Calu3 (cell line): ENCODE data around the gene HOXB2. TPM values are rescaled to one million over a fixed set of nuclear protein-coding genes. Genes with fewer than 3 reads are reported as not detected.
A peak's percentile ranks its signal among the peaks of the same experiment; 100 is the strongest.

Source experiments
- BruUV-seq: library from RNA; stranded (reverse); fragments of 400-500 nt; replicated peaks from 2 replicates; lab custom pipeline; 2021; lab: Mats Ljungman, UMichigan
- CTCF ChIA-PET: fragments of 300-600 bp; sonication (Branson Sonifier 250); formaldehyde crosslinking; loops from one replicate; lab custom pipeline; 2022; ENCODE audit warnings: antibody characterized with exemption; lab: Charles Lee
- DNase-seq: peaks from one replicate; pipeline ENCODE4 v3.0.0; 2022
- H3K27ac Mint-ChIP-seq: one replicate; pipeline ENCODE4 v1.8.0; 2022; ENCODE audit warnings: mixed read lengths; ENCODE audit not compliant: unreplicated experiment
- H3K27me3 Mint-ChIP-seq: one replicate; pipeline ENCODE4 v1.8.0; 2022; ENCODE audit warnings: mixed read lengths; ENCODE audit not compliant: unreplicated experiment
- H3K36me3 Mint-ChIP-seq: one replicate; pipeline ENCODE4 v1.8.0; 2022; ENCODE audit warnings: mild to moderate bottlenecking, moderate library complexity, mixed read lengths; ENCODE audit not compliant: insufficient read depth, unreplicated experiment
- H3K4me1 Mint-ChIP-seq: one replicate; pipeline ENCODE4 v1.8.0; 2022; ENCODE audit warnings: mild to moderate bottlenecking, low read depth, mixed read lengths; ENCODE audit not compliant: unreplicated experiment
- H3K4me3 Mint-ChIP-seq: one replicate; pipeline ENCODE4 v1.8.0; 2022; ENCODE audit warnings: mild to moderate bottlenecking, low read depth, moderate library complexity, mixed read lengths; ENCODE audit not compliant: unreplicated experiment
- H3K9me3 Mint-ChIP-seq: one replicate; pipeline ENCODE4 v1.8.0; 2022; ENCODE audit warnings: low read depth, mixed read lengths; ENCODE audit not compliant: unreplicated experiment
- intact Hi-C: fragments of 100-400 bp; cut with micrococcal nuclease; formaldehyde crosslinking; loops from one replicate; pipeline ENCODE4 v1.10.0; 2022; ENCODE audit not compliant: unreplicated experiment
- total RNA-seq: library from RNA; stranded (reverse); gene quantifications from 2 replicates; pipeline ENCODE4 v1.2.3, GENCODE V29; 2022
- TF ChIP-seq, protein P1 (sequence below): fragments of 200-600 bp; IDR thresholded peaks from one replicate; pipeline ENCODE4 v1.8.0; 2022; ENCODE audit warnings: antibody characterized with exemption; ENCODE audit not compliant: unreplicated experiment

Gene HOXB2
- total RNA-seq, 1 experiment from 2014 or later: 24.5 TPM

DNA sequence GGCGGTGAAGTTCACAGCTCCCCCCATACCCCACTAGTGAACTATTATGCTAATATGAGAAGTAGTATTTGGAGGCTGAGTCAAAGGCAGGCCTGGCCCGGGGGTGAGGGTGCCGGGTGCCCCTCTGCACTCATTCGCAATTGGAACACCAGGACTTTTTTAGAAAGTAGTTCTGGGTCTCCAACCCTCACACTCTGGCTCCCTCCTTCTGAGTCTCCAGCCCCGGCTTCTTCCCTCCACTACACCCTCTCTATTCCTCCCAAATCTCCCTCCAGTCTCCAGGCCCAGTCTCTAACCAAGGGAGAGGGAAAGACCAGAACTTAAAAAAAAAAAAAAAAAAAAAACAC lies 11.3 kb upstream of the HOXB2 start:
- Mint-ChIP-seq H3K36me3 (peaks cover 87% of the 10 kb centered on the region), H3K27ac (peak overlapping the region; percentile 47), H3K4me3 (peak overlapping the region; percentile 64), H3K9me3 (no peaks in the 10 kb centered on the region), H3K4me1 (peaks cover 73% of the 10 kb centered on the region), H3K27me3 (no peaks in the 10 kb centered on the region)
- no peak for DNase-seq
- no TSS peak for BruUV-seq
- TF ChIP-seq, protein P1, sequence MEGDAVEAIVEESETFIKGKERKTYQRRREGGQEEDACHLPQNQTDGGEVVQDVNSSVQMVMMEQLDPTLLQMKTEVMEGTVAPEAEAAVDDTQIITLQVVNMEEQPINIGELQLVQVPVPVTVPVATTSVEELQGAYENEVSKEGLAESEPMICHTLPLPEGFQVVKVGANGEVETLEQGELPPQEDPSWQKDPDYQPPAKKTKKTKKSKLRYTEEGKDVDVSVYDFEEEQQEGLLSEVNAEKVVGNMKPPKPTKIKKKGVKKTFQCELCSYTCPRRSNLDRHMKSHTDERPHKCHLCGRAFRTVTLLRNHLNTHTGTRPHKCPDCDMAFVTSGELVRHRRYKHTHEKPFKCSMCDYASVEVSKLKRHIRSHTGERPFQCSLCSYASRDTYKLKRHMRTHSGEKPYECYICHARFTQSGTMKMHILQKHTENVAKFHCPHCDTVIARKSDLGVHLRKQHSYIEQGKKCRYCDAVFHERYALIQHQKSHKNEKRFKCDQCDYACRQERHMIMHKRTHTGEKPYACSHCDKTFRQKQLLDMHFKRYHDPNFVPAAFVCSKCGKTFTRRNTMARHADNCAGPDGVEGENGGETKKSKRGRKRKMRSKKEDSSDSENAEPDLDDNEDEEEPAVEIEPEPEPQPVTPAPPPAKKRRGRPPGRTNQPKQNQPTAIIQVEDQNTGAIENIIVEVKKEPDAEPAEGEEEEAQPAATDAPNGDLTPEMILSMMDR: no peak
- CTCF ChIA-PET: interaction anchor here (0.7 to 1.5 kb wide), 8 partner anchors 9 to 57 kb away, joined by 3 to 6 read pairs (median 4); no protein-coding TSS in a partner anchor
- intact Hi-C loops: no loop called here

DNA sequence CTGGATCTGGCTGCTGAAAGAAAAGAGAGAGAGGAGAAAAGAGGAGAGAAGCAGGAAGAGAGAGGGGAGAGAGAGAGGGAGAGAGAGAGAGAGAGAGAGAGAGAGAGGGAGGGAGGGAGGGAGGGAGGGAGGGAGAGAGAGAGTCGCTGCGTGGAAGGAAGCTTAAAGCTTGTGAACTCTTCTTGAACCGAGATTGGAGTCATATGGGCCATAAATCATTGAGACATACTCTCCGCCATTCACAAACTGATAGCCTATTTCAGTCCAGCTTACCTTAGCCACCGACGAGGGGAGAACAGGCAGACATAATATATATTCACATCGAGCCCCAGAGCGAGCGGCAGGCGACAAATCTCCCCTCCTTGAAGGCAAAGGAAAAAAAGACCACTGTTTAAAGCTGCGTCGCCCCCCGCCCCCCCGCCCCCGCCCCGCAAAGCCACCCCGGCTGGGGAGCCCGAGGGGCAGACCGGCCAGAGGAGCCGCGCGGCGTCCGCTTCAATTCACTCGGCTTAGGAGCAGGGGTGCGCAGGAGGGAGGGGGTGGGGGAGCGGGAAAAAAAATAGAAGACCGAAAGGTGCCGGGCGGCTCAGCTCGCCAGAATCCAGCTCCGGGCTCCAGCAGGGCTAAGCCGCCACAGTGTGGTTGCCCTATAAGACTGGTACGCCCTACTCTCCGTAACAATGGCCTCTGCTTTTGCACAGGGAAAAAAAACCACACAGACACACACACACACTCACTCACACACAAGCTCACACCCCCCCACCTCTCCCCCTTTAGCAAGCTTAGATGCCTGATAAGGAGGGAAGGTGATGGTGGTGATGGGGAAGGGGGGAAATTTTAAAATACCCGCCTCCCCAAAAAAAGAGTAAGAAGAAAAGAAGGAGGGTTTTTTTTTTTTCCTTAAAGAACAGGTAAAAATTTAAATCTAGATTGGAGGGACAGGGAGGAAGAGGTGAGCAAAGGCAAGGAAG lies 10.6 kb upstream of the HOXB2 start:
- Mint-ChIP-seq H3K27ac (peak overlapping the region; percentile 47), H3K4me1 (peaks cover 66% of the 10 kb centered on the region), H3K36me3 (peaks cover 87% of the 10 kb centered on the region), H3K9me3 (no peaks in the 10 kb centered on the region), H3K27me3 (no peaks in the 10 kb centered on the region), H3K4me3 (peak overlapping the region; percentile 64)
- intact Hi-C loops: no loop called here
- no TSS peak for BruUV-seq
- TF ChIP-seq, protein P1: no peak
- DNase-seq: no peak
- CTCF ChIA-PET: interaction anchor here (0.6 to 1.5 kb wide), 14 partner anchors 9 to 404 kb away, joined by 3 to 6 read pairs (median 3); no protein-coding TSS in a partner anchor

DNA sequence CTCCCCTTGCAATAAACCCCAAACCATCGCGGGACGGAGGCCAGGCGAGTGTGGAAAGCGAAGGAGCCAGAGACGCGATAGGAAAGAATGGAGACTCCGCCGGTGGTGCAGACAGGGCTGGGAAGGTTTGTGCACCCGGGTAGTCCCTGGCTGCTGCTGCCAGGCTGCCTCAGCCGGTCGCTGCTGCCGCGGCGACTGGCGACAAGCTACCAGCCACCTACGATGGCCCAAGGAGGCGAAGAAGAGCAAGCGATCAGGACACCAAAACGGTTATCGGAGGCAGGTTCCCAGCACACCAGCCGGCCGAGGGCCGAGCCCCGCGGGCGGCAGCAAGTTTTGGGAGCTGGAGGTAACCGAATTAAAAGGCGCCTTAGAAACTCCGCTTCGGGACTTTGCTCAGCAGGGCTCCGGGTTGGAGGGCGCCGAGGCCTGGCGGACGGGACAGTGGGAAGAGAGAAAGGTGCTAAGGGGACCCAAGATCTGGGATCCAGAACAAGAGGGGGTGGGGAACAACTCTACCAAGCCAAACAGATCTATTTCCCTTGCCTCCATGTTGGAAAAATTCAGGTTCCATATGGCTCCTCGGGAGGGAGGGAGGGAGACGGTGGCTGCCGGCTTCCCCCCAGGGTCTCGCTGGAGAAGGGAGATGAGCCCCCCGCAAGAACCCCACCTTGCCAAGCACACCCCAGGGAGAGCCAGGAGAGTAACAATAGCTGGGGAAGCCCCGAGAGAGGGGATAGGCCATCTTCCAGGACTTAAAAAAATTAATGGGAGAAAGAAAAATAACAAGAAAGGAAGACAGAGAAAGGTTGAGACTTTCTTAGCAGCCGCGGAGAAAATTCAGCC lies 9.7 kb upstream of the HOXB2 start:
- no TSS peak for BruUV-seq
- peaks cover 57% of the 10 kb centered on the region for H3K4me1 Mint-ChIP-seq
- H3K27ac Mint-ChIP-seq: peak overlapping the region; percentile 47
- TF ChIP-seq, protein P1: no peak
- peaks cover 91% of the 10 kb centered on the region for H3K36me3 Mint-ChIP-seq
- H3K4me3 Mint-ChIP-seq: peak overlapping the region; percentile 64
- H3K9me3 Mint-ChIP-seq: no peaks in the 10 kb centered on the region
- CTCF ChIA-PET: interaction anchor here (0.6 to 1.5 kb wide), 7 partner anchors 8 to 289 kb away, joined by 3 to 6 read pairs (median 5); no protein-coding TSS in a partner anchor
- H3K27me3 Mint-ChIP-seq: no peaks in the 10 kb centered on the region
- DNase-seq: no peak
- intact Hi-C loops: no loop called here

DNA sequence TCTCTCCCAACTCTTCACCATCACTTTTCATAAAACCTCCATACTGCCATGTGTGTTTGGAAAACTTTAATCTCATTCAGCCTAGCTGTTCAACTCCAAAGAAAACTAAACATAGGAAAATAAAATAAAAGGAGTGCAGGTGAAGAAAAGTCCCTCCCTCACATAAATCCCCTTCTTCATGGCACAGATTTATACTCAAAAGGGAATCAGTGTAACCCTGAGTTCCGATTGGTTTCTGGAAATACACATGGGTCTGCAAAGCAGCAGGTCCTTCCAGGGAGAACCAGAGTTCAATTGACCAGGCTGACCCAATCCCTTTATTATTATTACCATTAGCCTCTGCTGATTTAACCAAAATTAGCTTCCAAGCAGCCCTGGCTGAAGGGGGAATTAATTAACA lies 8.9 kb upstream of the HOXB2 start:
- Mint-ChIP-seq H3K4me3 (peak overlapping the region; percentile 64), H3K27ac (peak overlapping the region; percentile 47), H3K4me1 (peaks cover 49% of the 10 kb centered on the region), H3K36me3 (peaks cover 90% of the 10 kb centered on the region), H3K9me3 (no peaks in the 10 kb centered on the region), H3K27me3 (no peaks in the 10 kb centered on the region)
- intact Hi-C loops: no loop called here
- TF ChIP-seq, protein P1: no peak
- CTCF ChIA-PET: interaction anchor here (0.7 kb wide), 2 partner anchors 8 to 760 kb away, joined by 3 read pairs; no protein-coding TSS in a partner anchor
- DNase-seq: no peak
- BruUV-seq: no TSS peak
